Heart right ventricle (tissue), 16 donors: Measurements from ENCODE around the gene DENND11. TPM values are rescaled to one million over a fixed set of nuclear protein-coding genes. Genes with fewer than 3 reads are reported as not detected.
A peak's percentile ranks its signal among the peaks of the same experiment; 100 is the strongest.

Experiments
- ATAC-seq, 8 donors: fragments of 200-7000 bp; cut with Tn5 transposase; one replicate each; pipeline ENCODE4 v1.9.1; 2020; ENCODE audit warnings: mild to moderate bottlenecking in 8 of 8, moderate library complexity in 8 of 8, moderate number of reproducible peaks in 1 of 8
- DNase-seq, 2 donors: peaks; one replicate each; pipeline ENCODE4 v3.0.0-alpha.2; 2020
- H3K27ac ChIP-seq, 10 donors: fragments of 200-600 bp; sonication (generic) in 2 of 10; one replicate each; pipeline versions ENCODE4 v1.5.0 to v1.8.0; 2020 to 2022; ENCODE audit warnings: mild to moderate bottlenecking in 3 of 10
- H3K27me3 ChIP-seq, 7 donors: fragments of 200-600 bp; one replicate each; pipeline ENCODE4 v1.8.0; 2021 to 2022; ENCODE audit warnings: mild to moderate bottlenecking in 2 of 7
- H3K36me3 ChIP-seq, 9 donors: fragments of 200-600 bp; sonication (generic) in 1 of 9; one replicate each; pipeline versions ENCODE4 v1.5.0 to v1.8.0; 2020 to 2022; ENCODE audit warnings: mild to moderate bottlenecking in 2 of 9
- H3K4me1 ChIP-seq, 9 donors: fragments of 200-600 bp; sonication (generic) in 1 of 9; one replicate each; pipeline versions ENCODE4 v1.5.0 to v1.8.0; 2020 to 2022; ENCODE audit warnings: mild to moderate bottlenecking in 4 of 9
- H3K4me3 ChIP-seq, 10 donors: fragments of 200-600 bp; sonication (generic) in 2 of 10; one replicate each; pipeline versions ENCODE4 v1.5.0 to v1.8.0; 2020 to 2022; ENCODE audit warnings: mild to moderate bottlenecking in 7 of 10, moderate library complexity in 2 of 10
- H3K9me3 ChIP-seq, 11 donors: fragments of 200-600 bp in 10 of 11; sonication (generic) in 2 of 11; one replicate each; pipeline versions ENCODE4 v1.5.0 to v1.8.0; 2013 to 2022; ENCODE audit warnings: mild to moderate bottlenecking in 2 of 11, control low read depth in 1 of 11, moderate library complexity in 1 of 11
- WGBS, 2 donors: extraction: QIAGEN DNeasy Blood & Tissue Kit; methylation state at CpG; one replicate each; pipeline ENCODE4 v1.1.7; 2013; ENCODE audit warnings: inconsistent platforms in 1 of 2; 5-methylcytosine and 5-hydroxymethylcytosine counted together
- intact Hi-C, 10 donors: fragments of 100-400 bp; cut with DNase I; formaldehyde crosslinking; loops; one replicate each; pipeline versions ENCODE4 v1.11.1 to v1.14.2; 2022
- polyA plus RNA-seq, 2 donors: library from polyadenylated mRNA; stranded (reverse); fragments of 200-250 nt; gene quantifications; one replicate each; pipeline ENCODE4 v1.2.3, GENCODE V29; 2013
- total RNA-seq, 10 donors: library from RNA; stranded (reverse); fragmentation: NEBNext Ultra II Directional in 3 of 10; extraction: Animal tissue kit (Norgen Biotek cat#: 25700) in 3 of 10; gene quantifications; one replicate each; pipeline versions ENCODE4 v1.2.1 to v1.2.4, GENCODE V29; 2021 to 2023
- TF ChIP-seq, protein P1 (sequence below), 9 donors: fragments of 200-600 bp; sonication (generic) in 2 of 9; IDR thresholded peaks; one replicate each; pipeline versions ENCODE4 v1.5.0 to v1.8.0; 2021 to 2022; ENCODE audit warnings: antibody characterized with exemption in 9 of 9, mild to moderate bottlenecking in 5 of 9, moderate library complexity in 1 of 9
- donor health status: Arrhythmogenic right ventricular cardiomyopathy.
- donor health status: ischemic (EF 13 %, LVEDD 7.1; RV severe dilation, severe dysfunction).
- donor health status: healthy with polysubstance abuse.
- donor health status: DM: no; HTN: yes; CAD: no.
- donor health status: DM: no; HTN: no; CAD: no.
- donor health status: ischemic (EF 25% LVEDD 6.9; RV normal size, moderate dysfunction).
- donor health status: ischemic (EF 25% LVEDD 5.7; RV mildly dilated, moderate dysfunction).
- donor health status: healthy.
- donor health status: DM: yes; HTN: yes; CAD: no.
- donor health status: Ischemic cardiomyopathy.
- donor health status: ischemic (EF 35%, LVEDD 5.7; RV mildly dilated, moderate dysfunction).
- donor health status: nonischemic (EF 11% LVEDD 7.7; RV severe dilation, severe dysfunction).
- donor health status: DM: yes; HTN: yes; CAD: no.
- donor health status: PGD.
- donor health status: ischemic (EF 29% LVEDD 5.4; RV normal size, mild dysfunction).
- donor health status: nonischemic (EF 23%, LVEDD 6.1; RV moderate dilation, normal function).

DENND11 gene
- total and polyA plus RNA-seq, 12 donors = 2.7 to 11.5 (median 8.0) TPM

GRCh38 chr7:141713890-141714289 is 11.9 kb upstream of the DENND11 start:
- no peak for ATAC-seq
- H3K4me1 ChIP-seq = no peaks in the 10 kb centered on the region
- no peaks in the 10 kb centered on the region for H3K27me3 ChIP-seq
- H3K36me3 ChIP-seq = peaks cover 0 to 21% (median 0%) of the 10 kb centered on the region in 9 donors
- 88 to 93% methylated on average over 1 of the region's 1 CpG for WGBS, 2 donors
- no peak overlapping the region for H3K27ac ChIP-seq
- TF ChIP-seq, protein P1, sequence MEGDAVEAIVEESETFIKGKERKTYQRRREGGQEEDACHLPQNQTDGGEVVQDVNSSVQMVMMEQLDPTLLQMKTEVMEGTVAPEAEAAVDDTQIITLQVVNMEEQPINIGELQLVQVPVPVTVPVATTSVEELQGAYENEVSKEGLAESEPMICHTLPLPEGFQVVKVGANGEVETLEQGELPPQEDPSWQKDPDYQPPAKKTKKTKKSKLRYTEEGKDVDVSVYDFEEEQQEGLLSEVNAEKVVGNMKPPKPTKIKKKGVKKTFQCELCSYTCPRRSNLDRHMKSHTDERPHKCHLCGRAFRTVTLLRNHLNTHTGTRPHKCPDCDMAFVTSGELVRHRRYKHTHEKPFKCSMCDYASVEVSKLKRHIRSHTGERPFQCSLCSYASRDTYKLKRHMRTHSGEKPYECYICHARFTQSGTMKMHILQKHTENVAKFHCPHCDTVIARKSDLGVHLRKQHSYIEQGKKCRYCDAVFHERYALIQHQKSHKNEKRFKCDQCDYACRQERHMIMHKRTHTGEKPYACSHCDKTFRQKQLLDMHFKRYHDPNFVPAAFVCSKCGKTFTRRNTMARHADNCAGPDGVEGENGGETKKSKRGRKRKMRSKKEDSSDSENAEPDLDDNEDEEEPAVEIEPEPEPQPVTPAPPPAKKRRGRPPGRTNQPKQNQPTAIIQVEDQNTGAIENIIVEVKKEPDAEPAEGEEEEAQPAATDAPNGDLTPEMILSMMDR (IDR thresholded peaks at IDR 0.05) = no peak
- DNase-seq = no peak
- intact Hi-C loops = no loop called here
- H3K4me3 ChIP-seq = no peak overlapping the region
- H3K9me3 ChIP-seq = no peaks in the 10 kb centered on the region

GRCh38 chr7:141712603-141713255 is 10.8 kb upstream of the DENND11 start:
- intact Hi-C loops = no loop called here
- H3K27me3 ChIP-seq = no peaks in the 10 kb centered on the region
- DNase-seq = no peak
- TF ChIP-seq, protein P1 (IDR thresholded peaks at IDR 0.05) = no peak
- H3K4me3 ChIP-seq = no peak overlapping the region
- H3K27ac ChIP-seq = no peak overlapping the region
- no peak for ATAC-seq
- H3K9me3 ChIP-seq = no peaks in the 10 kb centered on the region
- 77 to 81% methylated on average over 5 of the region's 5 CpGs for WGBS, 2 donors
- no peaks in the 10 kb centered on the region for H3K4me1 ChIP-seq
- H3K36me3 ChIP-seq = peaks cover 0 to 21% (median 0%) of the 10 kb centered on the region in 9 donors

- WGBS, 2 donors = 29 to 48% methylated on average over 1 of the region's 1 CpG
- DNase-seq (no peak), ATAC-seq (no peak)
- H3K36me3 ChIP-seq = peaks cover 0 to 21% (median 0%) of the 10 kb centered on the region in 9 donors
- no peaks in the 10 kb centered on the region for H3K27me3 ChIP-seq
- no peaks in the 10 kb centered on the region for H3K4me1 ChIP-seq
- H3K9me3 ChIP-seq = no peaks in the 10 kb centered on the region
- TF ChIP-seq, protein P1 (IDR thresholded peaks at IDR 0.05) = peak in 1 of 9 donors; percentile 11
- intact Hi-C loops = no loop called here
- H3K27ac ChIP-seq = no peak overlapping the region
- no peak overlapping the region for H3K4me3 ChIP-seq
Measured at GRCh38 chr7:141710301-141710700, 8.3 kb upstream of the DENND11 start.

DNA sequence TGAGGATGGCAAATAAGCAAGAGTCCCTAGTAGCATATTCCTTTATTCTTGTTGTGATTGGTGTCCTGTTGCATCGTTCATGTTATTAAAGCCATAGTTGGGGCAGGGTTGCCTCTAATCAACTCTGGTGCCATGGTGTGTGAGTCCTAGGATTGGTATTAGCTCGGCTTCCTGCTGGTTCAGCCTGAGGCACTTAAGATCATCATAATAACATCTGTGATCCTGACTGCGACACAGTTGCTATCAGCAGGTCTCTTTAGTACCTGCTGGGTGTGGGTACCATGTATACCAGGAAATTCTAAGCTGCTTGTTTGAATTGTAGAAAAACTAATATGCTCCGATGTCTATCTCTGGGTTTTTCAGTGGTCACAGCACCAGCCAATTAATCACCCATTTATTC is 7.8 kb upstream of the DENND11 start:
- peaks cover 0 to 21% (median 0%) of the 10 kb centered on the region in 9 donors for H3K36me3 ChIP-seq
- H3K4me3 ChIP-seq = no peak overlapping the region
- no peaks in the 10 kb centered on the region for H3K4me1 ChIP-seq
- ATAC-seq = no peak
- no peak overlapping the region for H3K27ac ChIP-seq
- H3K27me3 ChIP-seq = no peaks in the 10 kb centered on the region
- TF ChIP-seq, protein P1 (IDR thresholded peaks at IDR 0.05) = no peak
- intact Hi-C loops = no loop called here
- DNase-seq = no peak
- whole genome bisulfite sequencing, 2 donors = 90 to 91% methylated on average over 4 of the region's 4 CpGs
- no peaks in the 10 kb centered on the region for H3K9me3 ChIP-seq
